NCI-H187 treated with DMSO at 0.1 percent for 48 hours (cell line): ENCODE results near the gene PSAP.
"Not testable (repeated sequence)": the region's sequence is repeated elsewhere in the genome, so short reads cannot be mapped to it uniquely, and the experiment has no call there.

ENCODE experiments used
- DNase-seq: peaks from one replicate; lab custom pipeline; 2025; lab: John Stamatoyannopoulos, UW

Gene PSAP

GRCh38 chr10:71850743-71851464, at the start of gene PSAP:
Gene PSAP, minus strand, starts transcription at chr10:71851251. Its CDS starts 30 bp downstream, at chr10:71851221.
- peak; percentile 54 for DNase-seq

- DNase-seq: no peak
Observed at GRCh38 chr10:71900441-71901180, 49.6 kb upstream of the PSAP start.

- no peak for DNase-seq
Observed at GRCh38 chr10:71899665-71900412, 48.8 kb upstream of the PSAP start.

- not testable (repeated sequence) for DNase-seq
Observed at GRCh38 chr10:71898346-71898745, 47.3 kb upstream of the PSAP start.

GRCh38 chr10:71893920-71894319, 42.9 kb upstream of the PSAP start:
- DNase-seq: no peak

GRCh38 chr10:71893258-71893815, 42.3 kb upstream of the PSAP start:
- no peak for DNase-seq

GRCh38 chr10:71891437-71891836, 40.4 kb upstream of the PSAP start:
- no peak for DNase-seq

GRCh38 chr10:71889388-71889987, 38.4 kb upstream of the PSAP start:
- DNase-seq: no peak

- no peak for DNase-seq
Observed at GRCh38 chr10:71888623-71889387, 37.8 kb upstream of the PSAP start.

- DNase-seq: no peak
Observed at GRCh38 chr10:71888248-71888622, 37.2 kb upstream of the PSAP start.

- no peak for DNase-seq
Observed at GRCh38 chr10:71887743-71888142, 36.7 kb upstream of the PSAP start.

- DNase-seq: no peak
Observed at GRCh38 chr10:71882813-71883659, 32.0 kb upstream of the PSAP start.

- no peak for DNase-seq
Observed at GRCh38 chr10:71881647-71882355, 30.8 kb upstream of the PSAP start.

GRCh38 chr10:71881307-71881624, 30.2 kb upstream of the PSAP start:
- not testable (repeated sequence) for DNase-seq

- no peak for DNase-seq
Observed at GRCh38 chr10:71880425-71881306, 29.6 kb upstream of the PSAP start.

GRCh38 chr10:71878327-71879034, 27.4 kb upstream of the PSAP start:
- no peak for DNase-seq

- no peak for DNase-seq
Observed at GRCh38 chr10:71877821-71878220, 26.8 kb upstream of the PSAP start.

- not testable (repeated sequence) for DNase-seq
Observed at GRCh38 chr10:71874680-71875354, 23.8 kb upstream of the PSAP start.
